Osteoblast (primary cell): Measurements from ENCODE around the gene SH3RF1. TPM values are rescaled to one million over a fixed set of nuclear protein-coding genes. Genes with fewer than 3 reads are reported as not detected.
A peak's percentile ranks its signal among the peaks of the same experiment; 100 is the strongest.

Experiments
- DNase-seq: peaks from one replicate; pipeline ENCODE4 v3.0.0; 2011; ENCODE audit warnings: low spot score, mixed read lengths; ENCODE audit not compliant: insufficient read length; ENCODE audit errors: missing footprints
- H2AFZ ChIP-seq: 2 replicates; pipeline ENCODE4 v1.6.0; 2011; ENCODE audit warnings: mild to moderate bottlenecking, low read length
- H3K27ac ChIP-seq: 2 replicates; pipeline ENCODE4 v1.5.1; 2011; ENCODE audit warnings: mild to moderate bottlenecking, low read depth, low read length, moderate library complexity
- H3K27me3 ChIP-seq: 2 replicates; pipeline ENCODE4 v1.6.0; 2012; ENCODE audit warnings: mild to moderate bottlenecking, control low read depth, inconsistent platforms, low read length, moderate library complexity; ENCODE audit not compliant: insufficient read depth
- H3K36me3 ChIP-seq: 2 replicates; pipeline ENCODE4 v1.5.1; 2011; ENCODE audit warnings: mild to moderate bottlenecking, low read length, control low read depth, moderate library complexity; ENCODE audit not compliant: insufficient read depth
- H3K4me1 ChIP-seq: 2 replicates; pipeline ENCODE4 v1.5.1; 2011; ENCODE audit warnings: mild to moderate bottlenecking, low read length, control low read depth, moderate library complexity; ENCODE audit not compliant: insufficient read depth
- H3K4me2 ChIP-seq: 2 replicates; pipeline ENCODE4 v1.6.0; 2011; ENCODE audit warnings: mild to moderate bottlenecking, low read length; ENCODE audit not compliant: insufficient read depth
- H3K4me3 ChIP-seq: fragments of 200-600 bp; sonication (generic); 3 replicates; pipeline ENCODE4 v1.5.1; 2012; ENCODE audit warnings: mild to moderate bottlenecking, low read length, inconsistent platforms; ENCODE audit not compliant: insufficient read depth
- H3K79me2 ChIP-seq: 2 replicates; pipeline ENCODE4 v1.6.0; 2012; ENCODE audit warnings: mild to moderate bottlenecking, low read length, control low read depth, inconsistent platforms; ENCODE audit not compliant: insufficient read depth
- H3K9me3 ChIP-seq: 2 replicates; pipeline ENCODE4 v1.5.1; 2011; ENCODE audit warnings: low read depth, low read length, control low read depth
- H4K20me1 ChIP-seq: 2 replicates; pipeline ENCODE4 v1.6.0; 2012; ENCODE audit warnings: mild to moderate bottlenecking, low read length, control low read depth; ENCODE audit not compliant: insufficient read depth
- total RNA-seq: library from RNA; depleted of rRNA; stranded (reverse); fragments of >200 nt; gene quantifications from 2 replicates; pipeline ENCODE4 v1.2.3, GENCODE V29; 2012
- TF ChIP-seq, protein P1 (sequence below): IDR thresholded peaks from 2 replicates; pipeline ENCODE4 v1.5.1; 2011; ENCODE audit warnings: mild to moderate bottlenecking, low read depth, low read length, moderate library complexity; ENCODE audit errors: extremely low read depth

SH3RF1 gene
- total RNA-seq, 1 donor: 37.6 TPM

DNA sequence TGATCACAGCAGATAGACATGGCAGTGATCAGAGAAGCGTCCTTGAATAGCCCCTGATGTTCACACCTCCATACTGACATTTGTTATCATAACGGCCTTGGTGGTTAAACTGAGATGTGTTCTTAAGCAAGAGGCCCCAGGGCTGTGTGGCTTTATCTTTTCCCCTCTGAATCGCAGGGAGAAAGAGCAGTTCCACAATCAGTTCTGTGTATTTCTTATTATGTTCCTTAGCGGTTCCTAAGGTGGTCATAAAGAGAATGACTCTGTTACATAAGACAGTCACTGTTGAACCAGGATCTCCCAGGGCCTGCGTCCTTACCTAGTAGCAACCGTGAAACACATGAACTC is 207.9 kb downstream of the SH3RF1 start:
- H3K4me3 ChIP-seq: peak overlapping the region; percentile 35
- DNase-seq: no peak
- peak overlapping the region; percentile 33 for H3K27ac ChIP-seq
- H4K20me1 ChIP-seq: no peaks in the 10 kb centered on the region
- no peaks in the 10 kb centered on the region for H3K27me3 ChIP-seq
- TF ChIP-seq, protein P1, sequence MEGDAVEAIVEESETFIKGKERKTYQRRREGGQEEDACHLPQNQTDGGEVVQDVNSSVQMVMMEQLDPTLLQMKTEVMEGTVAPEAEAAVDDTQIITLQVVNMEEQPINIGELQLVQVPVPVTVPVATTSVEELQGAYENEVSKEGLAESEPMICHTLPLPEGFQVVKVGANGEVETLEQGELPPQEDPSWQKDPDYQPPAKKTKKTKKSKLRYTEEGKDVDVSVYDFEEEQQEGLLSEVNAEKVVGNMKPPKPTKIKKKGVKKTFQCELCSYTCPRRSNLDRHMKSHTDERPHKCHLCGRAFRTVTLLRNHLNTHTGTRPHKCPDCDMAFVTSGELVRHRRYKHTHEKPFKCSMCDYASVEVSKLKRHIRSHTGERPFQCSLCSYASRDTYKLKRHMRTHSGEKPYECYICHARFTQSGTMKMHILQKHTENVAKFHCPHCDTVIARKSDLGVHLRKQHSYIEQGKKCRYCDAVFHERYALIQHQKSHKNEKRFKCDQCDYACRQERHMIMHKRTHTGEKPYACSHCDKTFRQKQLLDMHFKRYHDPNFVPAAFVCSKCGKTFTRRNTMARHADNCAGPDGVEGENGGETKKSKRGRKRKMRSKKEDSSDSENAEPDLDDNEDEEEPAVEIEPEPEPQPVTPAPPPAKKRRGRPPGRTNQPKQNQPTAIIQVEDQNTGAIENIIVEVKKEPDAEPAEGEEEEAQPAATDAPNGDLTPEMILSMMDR: no peak
- no peaks in the 10 kb centered on the region for H3K9me3 ChIP-seq
- H2AFZ ChIP-seq: no peak overlapping the region
- H3K4me1 ChIP-seq: peaks cover 33% of the 10 kb centered on the region
- peak overlapping the region; percentile 75 for H3K4me2 ChIP-seq
- no peaks in the 10 kb centered on the region for H3K79me2 ChIP-seq
- H3K36me3 ChIP-seq: no peaks in the 10 kb centered on the region

DNA sequence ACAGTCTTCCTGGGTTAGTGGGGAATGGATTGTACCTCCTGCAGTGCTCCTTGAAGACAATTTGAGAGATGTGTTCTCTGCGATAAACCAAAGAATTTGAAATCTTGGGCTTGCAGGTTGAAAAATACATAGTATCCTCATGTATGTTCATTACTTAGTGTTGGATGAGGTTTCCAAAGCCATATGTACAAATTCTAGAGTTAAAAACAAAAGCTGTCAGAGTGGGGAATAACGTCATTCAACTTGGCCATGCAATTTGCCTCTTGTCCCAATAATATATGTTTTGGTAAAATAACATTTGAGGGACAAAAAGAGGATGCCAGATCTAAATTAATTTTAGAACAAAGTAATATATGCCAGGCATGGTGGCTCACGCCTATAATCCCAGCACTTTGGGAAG is 209.4 kb downstream of the SH3RF1 start:
- TF ChIP-seq, protein P1: no peak
- Histone ChIP-seq H3K4me2 (no peak overlapping the region), H2AFZ (no peak overlapping the region), H3K79me2 (no peaks in the 10 kb centered on the region), H3K9me3 (no peaks in the 10 kb centered on the region), H3K4me1 (peaks cover 33% of the 10 kb centered on the region), H3K4me3 (no peak overlapping the region), H4K20me1 (no peaks in the 10 kb centered on the region), H3K27me3 (no peaks in the 10 kb centered on the region), H3K36me3 (no peaks in the 10 kb centered on the region), H3K27ac (no peak overlapping the region)
- no peak for DNase-seq

DNA sequence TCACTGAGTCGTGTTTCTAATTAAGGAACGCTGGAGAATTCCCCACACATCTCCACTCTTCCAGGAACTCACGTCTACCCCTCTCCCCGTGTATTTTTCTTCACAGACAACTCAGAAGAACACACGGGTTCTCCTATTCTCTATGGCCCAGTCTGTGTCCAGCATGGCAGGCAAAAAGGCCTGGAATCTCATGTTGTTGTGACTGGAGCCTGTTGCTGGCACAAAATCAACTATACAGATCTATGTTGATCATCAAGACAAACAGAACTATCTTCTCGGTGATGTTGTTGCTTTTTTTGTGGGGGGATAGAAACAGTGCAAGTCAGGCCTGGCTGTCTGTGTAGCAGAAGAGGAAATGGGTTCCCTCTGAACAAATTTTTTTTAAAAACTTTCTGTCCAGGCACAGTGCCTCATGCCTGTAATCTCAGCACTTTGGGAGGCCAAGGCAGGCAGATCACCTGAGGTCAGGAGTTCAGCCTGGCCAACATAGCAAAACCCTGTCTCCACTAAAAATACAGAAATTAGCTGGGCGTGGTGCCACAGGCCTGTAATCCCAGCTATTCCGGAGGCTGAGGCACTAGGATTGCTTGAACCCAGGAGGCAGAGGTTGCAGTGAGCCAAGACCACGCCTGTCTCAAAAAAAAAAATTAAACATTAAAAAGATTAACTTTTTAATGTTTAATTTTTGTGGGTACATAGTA is 210.2 kb downstream of the SH3RF1 start:
- Histone ChIP-seq H3K27ac (no peak overlapping the region), H3K9me3 (no peaks in the 10 kb centered on the region), H3K4me2 (no peak overlapping the region), H3K27me3 (no peaks in the 10 kb centered on the region), H2AFZ (peak overlapping the region; percentile 11), H3K36me3 (no peaks in the 10 kb centered on the region), H4K20me1 (no peaks in the 10 kb centered on the region), H3K79me2 (no peaks in the 10 kb centered on the region), H3K4me1 (peaks cover 33% of the 10 kb centered on the region), H3K4me3 (no peak overlapping the region)
- DNase-seq: no peak
- TF ChIP-seq, protein P1: no peak

DNA sequence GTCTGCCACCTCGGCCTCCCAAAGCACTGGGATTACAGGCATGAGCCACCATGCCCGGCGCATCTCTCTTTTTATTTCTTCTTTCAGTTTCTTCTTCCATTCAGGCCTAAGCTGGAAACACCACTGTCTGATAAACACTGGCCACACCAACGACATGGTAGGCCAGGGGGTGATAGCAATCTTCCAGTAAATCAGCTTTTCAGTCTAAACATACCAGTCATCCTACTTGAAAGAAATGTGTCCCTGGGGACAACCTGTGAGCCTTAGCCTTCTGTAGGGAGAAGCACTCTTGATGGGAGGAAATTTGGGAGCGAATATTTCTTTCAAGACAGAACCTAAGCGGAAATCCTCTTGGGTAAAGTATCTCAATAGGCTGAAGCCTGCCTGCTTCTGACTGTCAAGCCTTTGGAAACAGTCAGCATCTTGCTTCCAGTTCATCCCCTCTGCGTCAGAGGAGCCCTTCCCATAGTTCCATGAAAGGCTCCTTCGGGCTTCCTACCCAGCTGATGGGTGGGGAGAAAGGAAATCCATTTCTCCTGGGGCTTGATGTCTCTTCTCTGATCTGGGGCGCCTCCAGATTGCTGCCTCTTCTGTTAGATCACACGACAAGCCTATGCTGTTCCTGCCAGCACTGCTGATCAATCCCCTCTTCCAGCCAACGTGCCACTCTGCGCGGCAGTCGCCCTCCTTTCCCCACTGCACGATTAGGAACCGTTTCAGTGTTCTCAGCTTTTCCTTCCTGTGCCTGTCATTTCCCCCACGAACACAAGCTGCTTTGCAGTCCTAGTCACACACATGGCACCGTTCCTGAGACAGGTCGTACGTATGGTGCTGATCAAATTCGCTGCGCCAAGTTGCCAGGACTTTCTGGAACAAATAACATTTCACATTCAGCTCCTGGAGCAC is 211.2 kb downstream of the SH3RF1 start:
- Histone ChIP-seq H3K36me3 (no peaks in the 10 kb centered on the region), H4K20me1 (no peaks in the 10 kb centered on the region), H3K4me3 (no peak overlapping the region), H2AFZ (peak overlapping the region; percentile 69), H3K4me1 (peaks cover 33% of the 10 kb centered on the region), H3K9me3 (no peaks in the 10 kb centered on the region), H3K27me3 (no peaks in the 10 kb centered on the region), H3K4me2 (peak overlapping the region; percentile 11), H3K27ac (peak overlapping the region; percentile 25), H3K79me2 (no peaks in the 10 kb centered on the region)
- TF ChIP-seq, protein P1: no peak
- DNase-seq: no peak
